Adrenal gland (tissue), 12 donors: ENCODE data around the gene TAS2R30. TPM values are rescaled to one million over a fixed set of nuclear protein-coding genes. Genes with fewer than 3 reads are reported as not detected.
"Not testable (repeated sequence)": the region's sequence is repeated elsewhere in the genome, so short reads cannot be mapped to it uniquely, and the experiment has no call there.

ENCODE experiments used
- DNase-seq, 7 donors: peaks; one replicate each; pipeline ENCODE4 v3.0.0-alpha.2; 2019 to 2020
- H3K27ac ChIP-seq, 5 donors: fragments of 200-600 bp; sonication (generic) in 4 of 5; 1 replicate in 3 of 5; 2 replicates in 2 of 5; pipeline versions ENCODE4 v1.5.1 to v1.8.0; 2016 to 2020; ENCODE audit warnings: mild to moderate bottlenecking in 1 of 5
- H3K27me3 ChIP-seq: fragments of 200-600 bp; 2 replicates; pipeline ENCODE4 v1.8.0; 2021
- H3K36me3 ChIP-seq, 2 donors: fragments of 200-600 bp; replicated peaks in 1 of 2; 1 replicate in 1 of 2; 2 replicates in 1 of 2; pipeline versions ENCODE4 v1.5.1 to v1.8.0; 2018 to 2022
- H3K4me1 ChIP-seq, 2 donors: fragments of 200-600 bp; replicated peaks in 1 of 2; 1 replicate in 1 of 2; 2 replicates in 1 of 2; pipeline versions ENCODE4 v1.5.1 to v1.8.0; 2018 to 2021
- H3K4me3 ChIP-seq, 4 donors: fragments of 200-600 bp; sonication (generic) in 3 of 4; one replicate each; pipeline ENCODE4 v1.5.1; 2016 to 2018
- H3K9me3 ChIP-seq, 3 donors: fragments of 200-600 bp; sonication (generic) in 1 of 3; replicated peaks in 1 of 3; 1 replicate in 2 of 3; 2 replicates in 1 of 3; pipeline versions ENCODE4 v1.5.1 to v1.8.0; 2016 to 2021
- CTCF ChIP-seq, 6 experiments: fragments of 450-650 bp in 4 of 6; fragments of 200-600 bp in 2 of 6; sonication (generic) in 1 of 6; IDR thresholded peaks; 1 replicate in 5 of 6; 2 replicates in 1 of 6; pipeline versions ENCODE4 v1.5.1 to v1.8.0; 2016 to 2021; ENCODE audit warnings: antibody characterized with exemption in 6 of 6, mild to moderate bottlenecking in 2 of 6, moderate library complexity in 1 of 6
- POLR2A ChIP-seq, 2 donors: fragments of 450-650 bp; IDR thresholded peaks; one replicate each; pipeline ENCODE4 v1.6.1; 2017; ENCODE audit warnings: antibody characterized with exemption in 2 of 2, mild to moderate bottlenecking in 2 of 2, moderate library complexity in 1 of 2
- WGBS, 4 donors: extraction: QIAGEN DNeasy Blood & Tissue Kit in 2 of 4; methylation state at CpG; one replicate each; pipeline versions ENCODE4 v1.1.5 to v1.1.7; 2013 to 2017; 5-methylcytosine and 5-hydroxymethylcytosine counted together
- intact Hi-C, 2 donors: fragments of 100-400 bp; cut with DNase I; formaldehyde crosslinking; loops; one replicate each; pipeline versions ENCODE4 v1.14.1 to v1.15.0; 2022 to 2023
- polyA plus RNA-seq, 3 donors: library from polyadenylated mRNA; stranded (reverse); fragments of 200-250 nt in 2 of 3; fragments of 350-450 nt in 1 of 3; fragmentation: Illumina TruSeq in 1 of 3; extraction: RNeasy Lipid Tissue Mini Kit (QIAGEN cat#74804) in 1 of 3; gene quantifications; one replicate each; pipeline ENCODE4 v1.2.3, GENCODE V29; 2013 to 2014
- total RNA-seq, 9 donors: library from RNA; depleted of rRNA in 4 of 9; stranded (reverse); fragments of >200 nt in 4 of 9; fragments of 120-200 nt in 1 of 9; fragmentation: NEBNext Ultra II Directional in 1 of 9; extraction: Animal tissue kit (Norgen Biotek cat#: 25700) in 1 of 9; gene quantifications; one replicate each; pipeline versions ENCODE4 v1.1.0 to v1.2.4, GENCODE V29; 2013 to 2023
- donor health status: healthy with polysubstance abuse.
- donor health status: Bipolar disorder and iron deficiency.
- donor health status: DM: yes; HTN: yes; CAD: no.
- donor health status: DM: no; HTN: no; CAD: no.
- donor health status: DM: no; HTN: no; CAD: no.
- donor health status: DM: yes; HTN: yes; CAD: no.

TAS2R30 gene
- total and polyA plus RNA-seq, 12 donors = 0.07 to 16.0 (median 2.7) TPM; not detected in 1

DNA sequence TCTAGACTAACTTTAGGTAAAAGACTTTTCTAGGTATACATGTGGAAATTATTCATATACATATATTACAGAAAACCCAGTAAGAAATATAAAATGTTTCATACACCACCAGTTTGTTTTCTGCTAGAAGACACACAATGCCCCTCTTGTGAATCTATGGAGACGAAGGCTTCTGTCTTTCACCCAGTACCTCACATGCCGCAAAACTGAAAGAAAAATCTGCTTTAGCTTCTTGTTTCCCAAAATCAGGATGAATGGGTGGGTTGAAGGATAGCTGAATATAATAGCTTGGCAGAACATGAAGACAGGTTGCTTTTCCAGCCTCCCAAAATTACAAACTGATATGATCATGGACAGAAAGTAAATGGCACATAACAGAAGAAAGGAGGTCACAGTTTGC, 1.3 kb downstream of the TAS2R30 start:
- no peak overlapping the region for H3K27ac ChIP-seq
- no peaks in the 10 kb centered on the region for H3K36me3 ChIP-seq
- WGBS, 4 donors = 91 to 97% (median 96%) methylated on average over 2 of the region's 2 CpGs
- H3K9me3 ChIP-seq = no peaks in the 10 kb centered on the region
- DNase-seq = no peak
- TF ChIP-seq CTCF (IDR thresholded peaks at IDR 0.05) = no peak
- TF ChIP-seq POLR2A (IDR thresholded peaks at IDR 0.05) = no peak
- H3K4me3 ChIP-seq = no peak overlapping the region
- H3K27me3 ChIP-seq = no peaks in the 10 kb centered on the region
- intact Hi-C loops = no loop called here
- peaks cover 0 to 13% of the 10 kb centered on the region in 2 donors for H3K4me1 ChIP-seq

DNA sequence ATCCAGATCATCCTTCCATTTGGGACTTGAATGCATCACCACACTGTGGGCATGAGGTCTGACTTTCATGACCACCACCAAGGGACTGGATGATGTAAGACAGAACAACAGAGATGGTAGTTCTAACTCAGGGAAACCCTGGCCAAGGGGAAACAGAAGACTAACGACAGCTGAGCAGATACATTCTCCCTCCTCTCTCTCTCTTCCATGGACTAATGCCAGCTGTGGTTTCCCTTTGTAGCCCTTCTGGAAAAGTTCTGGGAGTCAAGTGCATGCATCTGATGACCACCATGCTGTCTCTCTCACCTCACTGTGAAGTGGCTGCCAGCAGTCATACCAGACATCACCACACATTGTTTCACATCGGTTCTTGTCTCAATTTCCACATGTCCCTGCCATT, 3.4 kb downstream of the TAS2R30 start:
- Histone ChIP-seq H3K36me3 (no peaks in the 10 kb centered on the region), H3K4me1 (peaks cover 4 to 17% of the 10 kb centered on the region in 2 donors), H3K27me3 (no peaks in the 10 kb centered on the region), H3K4me3 (no peak overlapping the region), H3K27ac (no peak overlapping the region), H3K9me3 (no peaks in the 10 kb centered on the region)
- no peak for DNase-seq
- WGBS, 4 donors = 0 to 74% (median 69%) methylated on average over 2 of the region's 2 CpGs
- no peak for TF ChIP-seq CTCF (IDR thresholded peaks at IDR 0.05)
- no peak for TF ChIP-seq POLR2A (IDR thresholded peaks at IDR 0.05)
- intact Hi-C loops = no loop called here

DNA sequence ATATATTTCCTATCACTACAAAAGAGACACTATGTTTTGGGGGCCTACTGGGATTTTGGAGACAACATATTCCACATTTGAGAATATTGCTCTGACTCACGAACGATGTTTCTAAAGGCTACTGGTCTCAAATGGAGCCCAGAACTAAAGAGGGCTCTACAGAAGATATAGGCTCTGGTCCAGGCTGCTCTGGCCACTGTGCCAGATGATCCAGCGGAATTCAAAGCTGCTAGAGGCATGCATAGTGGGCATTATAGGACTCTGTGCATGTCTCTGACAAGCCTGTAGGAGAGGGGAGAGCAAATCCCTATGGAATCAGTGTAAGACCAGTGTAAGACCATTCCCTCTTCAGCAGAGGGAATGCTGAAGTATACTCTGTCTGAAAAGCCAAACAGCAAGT, 4.1 kb downstream of the TAS2R30 start:
- 91 to 97% (median 93%) methylated on average over 3 of the region's 3 CpGs for WGBS, 4 donors
- H3K36me3 ChIP-seq = no peaks in the 10 kb centered on the region
- H3K27ac ChIP-seq = no peak overlapping the region
- TF ChIP-seq CTCF (IDR thresholded peaks at IDR 0.05) = no peak
- TF ChIP-seq POLR2A (IDR thresholded peaks at IDR 0.05) = no peak
- DNase-seq = no peak
- intact Hi-C loops = no loop called here
- H3K4me1 ChIP-seq = peaks cover 4 to 17% of the 10 kb centered on the region in 2 donors
- H3K4me3 ChIP-seq = no peak overlapping the region
- H3K27me3 ChIP-seq = no peaks in the 10 kb centered on the region
- no peaks in the 10 kb centered on the region for H3K9me3 ChIP-seq

- WGBS, 4 donors = 95 to 100% (median 99%) methylated on average over 1 of the region's 1 CpG
- H3K4me3 ChIP-seq, H3K27me3 ChIP-seq, DNase-seq, H3K4me1 ChIP-seq, H3K36me3 ChIP-seq, H3K27ac ChIP-seq, intact Hi-C loops: not testable (repeated sequence)
- H3K9me3 ChIP-seq = peaks cover 0 to 14% (median 0%) of the 10 kb centered on the region in 3 donors
Observed at GRCh38 chr12:11114130-11114529, 20.3 kb downstream of the TAS2R30 start.

- H3K4me1 ChIP-seq, DNase-seq, H3K36me3 ChIP-seq, intact Hi-C loops, H3K9me3 ChIP-seq, H3K27ac ChIP-seq, H3K27me3 ChIP-seq, H3K4me3 ChIP-seq: not testable (repeated sequence)
- WGBS, 4 donors = 93 to 100% (median 95%) methylated on average over 1 of the region's 1 CpG
Observed at GRCh38 chr12:11111213-11111612, 23.2 kb downstream of the TAS2R30 start.
